NOMO-1 (cell line): ENCODE measurements around the gene FBXW5.

Experiments
- DNase-seq, 2 experiments: peaks; one replicate each; lab custom pipeline; 2025; ENCODE audit not compliant: unreplicated experiment in 2 of 2; lab: John Stamatoyannopoulos, UW

FBXW5 gene

GRCh38 chr9:136913701-136914438 is 30.7 kb downstream of the FBXW5 start:
- no peak for DNase-seq

DNA sequence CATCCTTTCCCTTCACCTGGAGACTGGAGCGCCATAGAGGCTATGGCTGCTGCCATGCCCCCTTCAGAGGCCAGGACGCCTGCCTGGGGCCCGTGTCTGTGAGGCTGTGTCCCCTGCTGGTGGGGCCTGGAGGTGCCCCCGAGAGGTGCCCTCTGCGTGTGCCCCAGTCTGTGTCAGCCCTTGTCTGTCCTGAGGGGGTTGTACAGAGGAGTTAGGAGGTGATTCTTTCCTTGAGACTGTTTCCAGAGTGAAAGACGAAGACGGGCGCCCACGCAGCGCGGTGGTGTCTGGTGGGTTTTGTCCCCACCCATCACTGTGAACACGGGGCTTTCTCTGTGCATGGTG is 33.7 kb downstream of the FBXW5 start:
- no peak for DNase-seq

DNA sequence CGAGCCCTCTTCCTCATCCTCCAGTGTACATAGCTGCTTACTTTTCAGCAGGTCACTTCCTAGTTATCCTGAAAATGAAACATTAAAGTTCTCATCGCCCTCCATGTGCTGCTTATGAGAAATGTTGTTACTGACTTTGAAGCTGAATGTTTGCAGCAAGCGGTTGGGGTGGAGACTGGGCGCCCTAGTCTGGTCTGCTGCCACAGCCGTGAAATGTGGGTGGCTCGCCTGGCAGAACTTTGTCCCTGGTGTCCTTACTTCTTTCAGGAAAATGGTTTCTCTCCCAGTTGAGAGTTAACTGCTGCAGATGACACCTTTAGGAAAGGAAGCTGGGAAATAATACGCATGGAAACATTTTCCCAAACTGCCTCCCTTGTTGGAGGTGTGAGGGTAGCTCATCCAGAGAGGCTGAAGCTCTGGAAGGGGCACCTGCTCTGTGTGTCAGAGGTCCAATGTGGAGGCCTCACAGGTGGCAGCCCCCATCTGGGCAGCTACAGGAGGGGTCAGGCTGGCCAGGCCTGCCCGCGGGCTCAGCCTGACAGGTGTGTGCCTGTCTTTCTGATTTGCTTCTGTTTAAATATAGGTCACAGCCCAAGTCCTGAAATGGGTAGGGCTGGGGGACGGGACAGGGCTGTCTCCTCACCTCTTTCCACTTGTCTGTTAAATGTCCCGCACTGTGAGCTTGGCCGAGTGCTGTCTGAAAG is 34.2 kb downstream of the FBXW5 start:
- DNase-seq: no peak

- DNase-seq: no peak
Measured at GRCh38 chr9:136907011-136907914, 37.3 kb downstream of the FBXW5 start.

GRCh38 chr9:136906266-136906665 is 38.3 kb downstream of the FBXW5 start:
- DNase-seq: no peak

- no peak for DNase-seq
Measured at GRCh38 chr9:136903041-136903554, 41.4 kb downstream of the FBXW5 start.

DNA sequence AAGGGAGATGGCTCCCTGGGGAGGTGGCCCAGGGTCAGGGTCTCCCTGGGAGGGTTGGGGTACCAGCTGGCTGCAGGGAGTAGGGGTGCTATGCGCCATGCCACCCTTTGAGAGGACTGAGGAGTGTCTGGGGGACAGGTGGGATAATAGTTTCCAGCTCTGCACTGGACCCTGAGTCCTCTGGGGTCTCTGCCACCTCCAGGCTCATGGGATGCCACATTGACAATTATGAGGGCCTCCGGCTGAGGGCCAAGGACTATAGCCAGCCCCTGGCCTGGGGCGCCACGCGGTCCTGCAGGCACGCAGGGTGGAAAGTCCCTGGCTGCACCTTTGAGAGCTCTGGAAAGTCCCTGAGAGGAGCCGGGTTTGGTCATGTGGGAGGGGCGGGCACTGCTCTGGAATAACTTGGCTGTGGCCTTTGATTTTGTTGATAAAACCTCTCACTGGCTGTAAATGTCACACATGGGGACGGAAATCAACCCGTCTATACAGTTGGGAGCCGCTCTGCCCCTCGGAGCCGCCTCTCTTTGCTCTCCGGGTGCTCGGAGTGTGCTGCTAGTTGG is 42.2 kb downstream of the FBXW5 start:
- DNase-seq: no peak

DNA sequence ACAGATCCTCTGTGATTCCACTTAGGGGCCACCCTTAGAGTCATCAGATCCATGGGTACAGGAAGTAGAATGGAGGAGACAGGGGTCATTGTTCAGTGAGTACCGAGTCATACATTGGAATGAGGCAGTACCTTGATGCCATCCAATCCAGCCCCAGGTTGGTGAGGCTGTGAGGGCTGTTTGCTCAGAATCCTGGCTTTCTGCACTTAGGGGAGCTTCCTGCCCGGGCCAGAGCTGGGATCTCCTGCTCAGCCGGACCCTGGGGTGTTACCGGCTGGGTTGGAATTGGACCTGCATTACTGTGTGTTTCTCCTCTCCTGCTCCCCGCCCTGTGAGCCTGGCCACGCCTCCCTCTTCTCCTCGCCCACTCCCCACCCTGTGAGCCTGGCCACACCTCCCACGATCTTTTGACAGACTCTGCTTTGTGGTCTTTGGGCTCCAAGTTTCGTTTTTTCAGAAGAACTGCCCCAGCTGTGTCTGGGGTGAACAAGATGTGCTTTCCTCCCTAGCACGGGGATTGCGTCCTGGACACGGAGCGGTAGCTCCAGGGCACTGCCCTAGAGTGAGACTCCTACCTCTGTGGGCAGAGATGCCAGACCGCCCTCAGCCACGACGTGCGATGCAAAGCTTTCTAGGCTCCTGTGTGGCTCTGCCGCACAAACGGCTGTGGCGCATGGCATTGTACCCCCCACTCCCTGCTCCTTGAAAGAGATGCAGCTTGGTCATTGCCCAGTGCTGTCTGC is 42.9 kb downstream of the FBXW5 start:
- no peak for DNase-seq

- DNase-seq: no peak
Measured at GRCh38 chr9:136900988-136901515, 43.5 kb downstream of the FBXW5 start.

DNA sequence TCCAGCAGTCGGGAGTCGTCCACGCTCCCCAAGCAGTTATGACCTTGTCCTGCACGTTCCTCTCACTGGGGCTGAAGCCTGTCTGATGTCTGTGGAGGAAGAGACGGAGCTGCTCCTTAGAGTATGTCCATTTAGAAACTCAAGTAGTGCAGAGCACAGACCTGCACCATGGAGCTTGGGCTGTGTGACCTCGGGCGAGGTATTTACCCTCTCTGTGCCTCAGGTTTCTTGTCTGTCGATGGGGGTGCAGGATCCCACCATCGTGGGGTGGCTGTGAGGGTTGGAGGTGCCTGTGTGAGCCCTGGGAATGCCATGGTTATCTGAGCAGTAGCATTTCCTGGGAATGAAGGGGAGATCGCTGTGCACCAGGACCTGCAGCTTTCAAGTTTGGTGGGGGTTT is 44.0 kb downstream of the FBXW5 start:
- no peak for DNase-seq

GRCh38 chr9:136899196-136899595 is 45.3 kb downstream of the FBXW5 start:
- no peak for DNase-seq

GRCh38 chr9:136898483-136899100 is 45.9 kb downstream of the FBXW5 start:
- DNase-seq: no peak

DNA sequence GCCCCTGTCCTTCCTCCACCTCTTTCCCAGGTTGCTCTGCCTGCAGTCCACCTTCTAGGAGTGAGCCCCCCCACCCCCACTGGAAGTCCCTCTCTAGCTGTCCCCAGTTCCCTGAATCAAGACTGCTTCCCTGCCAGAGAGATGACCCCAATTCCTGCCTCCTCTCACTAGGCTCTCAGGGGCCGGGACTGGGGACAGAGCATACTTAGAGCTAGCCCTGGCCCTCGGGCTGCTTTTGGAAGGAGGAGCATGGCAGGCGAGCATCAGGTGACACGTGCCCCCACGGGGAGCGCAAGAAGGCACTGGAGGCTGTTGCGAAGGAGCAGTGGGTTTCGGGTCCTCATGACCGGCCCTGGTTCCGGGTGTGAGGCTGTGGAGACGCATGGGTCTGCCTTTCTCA is 48.5 kb downstream of the FBXW5 start:
- no peak for DNase-seq

- DNase-seq: no peak
Measured at GRCh38 chr9:136890661-136891060, 53.9 kb downstream of the FBXW5 start.
